Measurements from ENCODE around the gene OSCP1.
A peak's percentile ranks its signal among the peaks of the same experiment; 100 is the strongest.

OSCP1 gene

GRCh38 chr1:36382669-36383068 is 67.6 kb downstream of the OSCP1 start:
- DNase-seq (ENCODE audit: low read depth, low spot score), result no peak

DNA sequence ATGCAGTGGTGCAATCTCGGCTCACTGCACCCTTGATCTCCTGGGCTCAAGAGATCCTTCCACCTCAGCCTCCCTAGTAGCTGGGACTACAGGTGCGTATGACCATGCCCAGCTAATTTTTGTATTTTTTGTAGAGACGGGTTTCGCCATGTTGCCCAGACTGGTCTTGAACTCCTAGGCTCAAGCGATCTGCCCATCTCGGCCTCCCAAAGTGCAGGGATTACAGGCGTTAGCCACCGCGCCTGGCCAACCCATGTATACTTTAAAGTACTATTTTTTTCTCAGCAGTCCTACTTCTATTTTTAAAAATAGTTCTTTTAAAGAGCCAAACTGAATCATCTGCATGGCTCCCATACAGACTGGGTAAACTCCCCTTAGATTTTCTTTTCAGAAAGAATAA is 68.0 kb downstream of the OSCP1 start:
- no peak for DNase-seq (ENCODE audit: low read depth, low spot score)

GRCh38 chr1:36381405-36381804 is 68.8 kb downstream of the OSCP1 start:
- no peak for DNase-seq (ENCODE audit: low read depth, low spot score)

DNA sequence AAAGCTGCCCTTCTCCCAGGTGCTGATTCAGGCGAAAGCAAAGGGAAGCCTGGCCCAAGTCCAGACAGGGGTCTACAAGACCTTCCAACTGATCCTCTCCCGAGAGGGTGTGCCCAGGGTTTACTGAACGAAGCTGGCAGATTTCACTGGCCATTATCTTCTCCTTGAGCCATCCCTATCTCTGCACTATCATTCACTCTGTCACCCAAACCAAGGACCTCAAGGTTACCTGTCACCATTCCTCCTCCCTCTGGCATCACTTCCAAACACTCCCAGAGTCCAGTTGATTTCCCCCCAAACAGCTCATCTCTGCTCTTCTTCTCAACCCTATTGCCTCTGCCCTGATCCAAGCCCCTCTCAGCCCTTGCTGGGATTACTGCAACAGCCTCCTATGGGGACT is 69.5 kb downstream of the OSCP1 start:
- no peak for DNase-seq (ENCODE audit: low read depth, low spot score)

- peak; percentile 35 for DNase-seq (ENCODE audit: low read depth, low spot score)
These were observed 70.1 kb downstream of the OSCP1 start for GRCh38 chr1:36380143-36380619.

- no peak for DNase-seq (ENCODE audit: low read depth, low spot score)
These were observed 72.3 kb downstream of the OSCP1 start for GRCh38 chr1:36377791-36378492.

- DNase-seq (ENCODE audit: low read depth, low spot score), result peak; percentile 30
These were observed 77.6 kb downstream of the OSCP1 start for GRCh38 chr1:36372617-36373016.

- peak; percentile 86 for DNase-seq (ENCODE audit: low read depth, low spot score)
These were observed 81.0 kb downstream of the OSCP1 start for GRCh38 chr1:36369061-36369861.
